CD14-positive monocyte (primary cell): Measurements from ENCODE around the gene ZNF506. TPM values are rescaled to one million over a fixed set of nuclear protein-coding genes. Genes with fewer than 3 reads are reported as not detected.

Source experiments
- DNase-seq, 3 donors: peaks; one replicate each; pipeline ENCODE4 v3.0.0-alpha.2; 2011 to 2022
- H2AFZ ChIP-seq: 2 replicates; pipeline ENCODE4 v1.6.0; 2012; ENCODE audit warnings: mild to moderate bottlenecking, low read depth, low read length, inconsistent platforms; ENCODE audit not compliant: insufficient read depth, poor library complexity, severe bottlenecking
- H3K27ac ChIP-seq, 2 donors: 1 replicate in 1 of 2; 2 replicates in 1 of 2; pipeline ENCODE4 v1.5.1; 2012 to 2013; ENCODE audit warnings: low read length in 2 of 2, control low read depth in 1 of 2, inconsistent platforms in 1 of 2, low read depth in 1 of 2, mild to moderate bottlenecking in 1 of 2
- H3K27me3 ChIP-seq, 2 donors: one replicate each; pipeline versions ENCODE4 v1.6.0 to v1.6.1; 2011 to 2013; ENCODE audit warnings: low read length in 2 of 2; ENCODE audit not compliant: control insufficient read depth in 2 of 2, insufficient read depth in 2 of 2
- H3K36me3 ChIP-seq, 2 donors: replicated peaks in 1 of 2; 1 replicate in 1 of 2; 2 replicates in 1 of 2; pipeline versions ENCODE4 v1.5.1 to v1.6.1; 2012 to 2013; ENCODE audit warnings: low read length in 2 of 2, control low read depth in 1 of 2, inconsistent platforms in 1 of 2, mild to moderate bottlenecking in 1 of 2; ENCODE audit not compliant: insufficient read depth in 2 of 2, control insufficient read depth in 1 of 2
- H3K4me1 ChIP-seq, 2 donors: 1 replicate in 1 of 2; 2 replicates in 1 of 2; pipeline versions ENCODE4 v1.5.1 to v1.6.1; 2012 to 2013; ENCODE audit warnings: low read length in 2 of 2, control low read depth in 1 of 2, inconsistent platforms in 1 of 2, mild to moderate bottlenecking in 1 of 2, moderate library complexity in 1 of 2; ENCODE audit not compliant: insufficient read depth in 2 of 2, control insufficient read depth in 1 of 2
- H3K4me2 ChIP-seq: replicated peaks from 2 replicates; pipeline ENCODE3; 2012; ENCODE audit warnings: low read length, moderate library complexity, mild to moderate bottlenecking; ENCODE audit not compliant: poor library complexity, severe bottlenecking; ENCODE audit errors: extremely low read depth
- H3K4me3 ChIP-seq, 3 experiments: fragments of 200-600 bp in 1 of 3; sonication (generic) in 1 of 3; replicated peaks in 1 of 3; 1 replicate in 2 of 3; 2 replicates in 1 of 3; pipeline ENCODE4 v1.5.1; 2011 to 2013; ENCODE audit warnings: low read length in 3 of 3, mild to moderate bottlenecking in 3 of 3, control low read depth in 2 of 3, low read depth in 2 of 3, inconsistent platforms in 1 of 3, moderate library complexity in 1 of 3
- H3K79me2 ChIP-seq: 2 replicates; pipeline ENCODE4 v1.6.0; 2012; ENCODE audit warnings: mild to moderate bottlenecking, control low read depth, inconsistent platforms, low read length, moderate library complexity; ENCODE audit not compliant: insufficient read depth
- H3K9ac ChIP-seq: 2 replicates; pipeline ENCODE4 v1.6.0; 2017; ENCODE audit warnings: low read length, mild to moderate bottlenecking; ENCODE audit not compliant: insufficient read depth, poor library complexity, severe bottlenecking
- H3K9me3 ChIP-seq, 2 donors: replicated peaks in 1 of 2; 1 replicate in 1 of 2; 2 replicates in 1 of 2; pipeline versions ENCODE4 v1.5.1 to v1.6.1; 2012 to 2013; ENCODE audit warnings: low read length in 2 of 2, control low read depth in 1 of 2; ENCODE audit not compliant: control insufficient read depth in 1 of 2, insufficient read depth in 1 of 2
- H4K20me1 ChIP-seq: 2 replicates; pipeline ENCODE4 v1.6.0; 2012; ENCODE audit warnings: mild to moderate bottlenecking, low read length, control low read depth, moderate library complexity; ENCODE audit not compliant: insufficient read depth
- H3K27ac Mint-ChIP-seq, 7 donors: one replicate each; pipeline ENCODE4 v1.8.0; 2020; ENCODE audit warnings: mild to moderate bottlenecking in 7 of 7, mixed read lengths in 7 of 7, moderate library complexity in 6 of 7, inconsistent platforms in 2 of 7
- H3K27me3 Mint-ChIP-seq, 3 donors: one replicate each; pipeline ENCODE4 v1.8.0; 2021 to 2022; ENCODE audit warnings: low read depth in 3 of 3, mild to moderate bottlenecking in 3 of 3, mixed read lengths in 3 of 3, moderate library complexity in 3 of 3, inconsistent platforms in 1 of 3
- H3K36me3 Mint-ChIP-seq, 2 donors: one replicate each; pipeline ENCODE4 v1.8.0; 2020; ENCODE audit warnings: mixed read lengths in 2 of 2, inconsistent platforms in 1 of 2, mild to moderate bottlenecking in 1 of 2
- H3K4me1 Mint-ChIP-seq: one replicate; pipeline ENCODE4 v1.8.0; 2020; ENCODE audit warnings: mild to moderate bottlenecking, mixed read lengths
- H3K4me3 Mint-ChIP-seq, 2 donors: one replicate each; pipeline ENCODE4 v1.8.0; 2020; ENCODE audit warnings: mild to moderate bottlenecking in 2 of 2, mixed read lengths in 2 of 2, moderate library complexity in 1 of 2
- H3K9me3 Mint-ChIP-seq, 7 donors: one replicate each; pipeline ENCODE4 v1.8.0; 2020 to 2022; ENCODE audit warnings: mixed read lengths in 7 of 7, mild to moderate bottlenecking in 6 of 7, moderate library complexity in 6 of 7, inconsistent platforms in 2 of 7
- WGBS: methylation state at CpG from one replicate; pipeline ENCODE4 v1.1.5; 2013; ENCODE audit warnings: missing lambda C conversion rate; ENCODE audit not compliant: insufficient coverage; 5-methylcytosine and 5-hydroxymethylcytosine counted together
- intact Hi-C, 2 donors: fragments of 100-400 bp; cut with micrococcal nuclease; formaldehyde crosslinking; loops; one replicate each; pipeline versions ENCODE4 v1.15.0 to v1.15.1; 2023
- polyA plus RNA-seq, 3 donors: library from polyadenylated mRNA; depleted of rRNA in 1 of 3; unstranded in 2 of 3; stranded (reverse) in 1 of 3; fragments of 300-500 nt in 2 of 3; fragments of >200 nt in 1 of 3; fragmentation: Illumina TruSeq in 2 of 3; gene quantifications; 1 replicate in 2 of 3; 2 replicates in 1 of 3; pipeline ENCODE4 v1.2.3, GENCODE V29; 2012 to 2021
- TF ChIP-seq, protein P1 (sequence below): fragments of 200-600 bp; IDR thresholded peaks from one replicate; pipeline ENCODE4 v1.8.0; 2022; ENCODE audit warnings: antibody characterized with exemption, mild to moderate bottlenecking

ZNF506 gene
- polyA plus RNA-seq, 3 donors, result 4.1 to 8.3 (median 6.1) TPM

DNA sequence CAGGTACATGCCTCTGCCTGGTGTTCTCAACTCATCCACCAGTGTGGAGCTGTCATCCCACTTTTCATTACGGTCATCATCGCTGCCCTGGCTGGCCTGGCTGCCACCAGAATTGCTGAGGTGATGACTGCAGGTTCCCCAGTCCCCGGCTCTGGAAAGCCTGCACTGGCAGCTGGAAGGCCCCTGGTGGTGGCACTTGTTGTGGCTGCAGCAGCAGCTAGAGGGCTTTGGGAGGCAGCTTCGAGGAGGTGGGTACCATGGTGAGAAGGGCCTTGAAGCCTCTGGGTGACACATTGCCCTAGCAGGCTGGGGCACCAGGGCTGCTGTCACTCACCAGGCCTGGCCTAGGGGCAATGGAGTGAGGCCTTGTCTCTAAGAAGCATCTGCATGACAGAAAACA lies 63.4 kb downstream of the ZNF506 start:
- no peak overlapping the region for H3K27ac Mint-ChIP-seq

DNA sequence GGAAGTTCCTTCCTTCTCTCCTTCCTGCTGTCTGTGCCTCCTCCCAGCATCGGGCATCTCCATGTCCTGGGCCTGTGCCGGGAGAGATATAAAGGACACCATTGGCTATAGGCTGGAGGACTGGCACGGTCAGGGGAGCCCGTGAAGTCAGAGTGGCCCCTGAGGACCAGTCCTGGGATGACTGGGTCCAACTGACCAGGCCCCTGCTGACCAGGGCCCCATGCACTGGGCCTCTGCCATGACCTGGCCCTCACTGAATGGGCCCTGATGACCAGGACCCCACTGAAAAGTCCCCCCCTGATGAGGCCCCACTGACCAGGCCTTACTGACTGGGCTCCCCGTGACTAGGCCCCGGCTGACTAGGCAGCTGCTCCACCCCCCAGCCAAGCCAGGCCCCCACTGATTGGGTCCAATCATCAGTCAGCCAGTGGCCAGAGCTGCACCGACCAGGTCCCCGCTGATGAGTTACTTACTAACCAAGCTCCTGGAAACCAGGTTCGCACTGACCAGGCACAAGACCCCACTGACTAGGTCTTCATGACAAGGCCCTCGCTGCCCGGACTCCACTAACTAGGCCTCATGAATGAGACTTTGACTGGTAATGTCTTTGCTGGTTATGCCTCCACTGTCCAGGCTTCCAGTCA lies 68.7 kb downstream of the ZNF506 start:
- TF ChIP-seq, protein P1, sequence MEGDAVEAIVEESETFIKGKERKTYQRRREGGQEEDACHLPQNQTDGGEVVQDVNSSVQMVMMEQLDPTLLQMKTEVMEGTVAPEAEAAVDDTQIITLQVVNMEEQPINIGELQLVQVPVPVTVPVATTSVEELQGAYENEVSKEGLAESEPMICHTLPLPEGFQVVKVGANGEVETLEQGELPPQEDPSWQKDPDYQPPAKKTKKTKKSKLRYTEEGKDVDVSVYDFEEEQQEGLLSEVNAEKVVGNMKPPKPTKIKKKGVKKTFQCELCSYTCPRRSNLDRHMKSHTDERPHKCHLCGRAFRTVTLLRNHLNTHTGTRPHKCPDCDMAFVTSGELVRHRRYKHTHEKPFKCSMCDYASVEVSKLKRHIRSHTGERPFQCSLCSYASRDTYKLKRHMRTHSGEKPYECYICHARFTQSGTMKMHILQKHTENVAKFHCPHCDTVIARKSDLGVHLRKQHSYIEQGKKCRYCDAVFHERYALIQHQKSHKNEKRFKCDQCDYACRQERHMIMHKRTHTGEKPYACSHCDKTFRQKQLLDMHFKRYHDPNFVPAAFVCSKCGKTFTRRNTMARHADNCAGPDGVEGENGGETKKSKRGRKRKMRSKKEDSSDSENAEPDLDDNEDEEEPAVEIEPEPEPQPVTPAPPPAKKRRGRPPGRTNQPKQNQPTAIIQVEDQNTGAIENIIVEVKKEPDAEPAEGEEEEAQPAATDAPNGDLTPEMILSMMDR, result no peak
- Histone ChIP-seq H3K27ac (no peak overlapping the region), H3K9ac (no peak overlapping the region), H3K27me3 (no peaks in the 10 kb centered on the region), H3K79me2 (no peaks in the 10 kb centered on the region), H3K9me3 (peaks cover 98% of the 10 kb centered on the region in 2 donors), H4K20me1 (no peaks in the 10 kb centered on the region), H2AFZ (no peak overlapping the region), H3K4me3 (no peak overlapping the region), H3K4me2 (no peak overlapping the region), H3K36me3 (no peaks in the 10 kb centered on the region), H3K4me1 (no peaks in the 10 kb centered on the region)
- Mint-ChIP-seq H3K4me1 (no peaks in the 10 kb centered on the region), H3K4me3 (no peak overlapping the region), H3K27ac (no peak overlapping the region), H3K27me3 (no peaks in the 10 kb centered on the region), H3K36me3 (peaks cover 0 to 2% of the 10 kb centered on the region in 2 donors), H3K9me3 (peaks cover 73 to 99% (median 93%) of the 10 kb centered on the region in 7 donors)
- intact Hi-C loops, result no loop called here
- 92% methylated on average over 10 of the region's 11 CpGs for WGBS
- no peak for DNase-seq

More for the DNA sequence above, 63.4 kb downstream of the ZNF506 start:
- H3K4me1 Mint-ChIP-seq, result no peaks in the 10 kb centered on the region
- H3K4me3 Mint-ChIP-seq, result no peak overlapping the region
- Histone ChIP-seq H3K36me3 (no peaks in the 10 kb centered on the region), H3K4me1 (no peaks in the 10 kb centered on the region), H3K4me2 (no peak overlapping the region), H3K79me2 (no peaks in the 10 kb centered on the region), H3K27ac (no peak overlapping the region), H4K20me1 (no peaks in the 10 kb centered on the region), H3K4me3 (no peak overlapping the region), H2AFZ (no peak overlapping the region), H3K9me3 (peaks cover 83 to 92% of the 10 kb centered on the region in 2 donors), H3K27me3 (no peaks in the 10 kb centered on the region), H3K9ac (no peak overlapping the region)
- intact Hi-C loops, result no loop called here
- peaks cover 0 to 2% of the 10 kb centered on the region in 2 donors for H3K36me3 Mint-ChIP-seq
- H3K9me3 Mint-ChIP-seq, result peaks cover 44 to 90% (median 82%) of the 10 kb centered on the region in 7 donors
- H3K27me3 Mint-ChIP-seq, result peaks cover 0 to 4% (median 1%) of the 10 kb centered on the region in 3 donors
- TF ChIP-seq, protein P1, result no peak
- WGBS, result 96% methylated on average over 3 of the region's 4 CpGs
- DNase-seq, result no peak
